ENCODE data around the gene TRAPPC1. TPM values are rescaled to one million over a fixed set of nuclear protein-coding genes. Genes with fewer than 3 reads are reported as not detected.

TRAPPC1 gene
- total RNA-seq, 4 donors from 2014 or later = 30.0 to 73.3 (median 48.3) TPM

DNA sequence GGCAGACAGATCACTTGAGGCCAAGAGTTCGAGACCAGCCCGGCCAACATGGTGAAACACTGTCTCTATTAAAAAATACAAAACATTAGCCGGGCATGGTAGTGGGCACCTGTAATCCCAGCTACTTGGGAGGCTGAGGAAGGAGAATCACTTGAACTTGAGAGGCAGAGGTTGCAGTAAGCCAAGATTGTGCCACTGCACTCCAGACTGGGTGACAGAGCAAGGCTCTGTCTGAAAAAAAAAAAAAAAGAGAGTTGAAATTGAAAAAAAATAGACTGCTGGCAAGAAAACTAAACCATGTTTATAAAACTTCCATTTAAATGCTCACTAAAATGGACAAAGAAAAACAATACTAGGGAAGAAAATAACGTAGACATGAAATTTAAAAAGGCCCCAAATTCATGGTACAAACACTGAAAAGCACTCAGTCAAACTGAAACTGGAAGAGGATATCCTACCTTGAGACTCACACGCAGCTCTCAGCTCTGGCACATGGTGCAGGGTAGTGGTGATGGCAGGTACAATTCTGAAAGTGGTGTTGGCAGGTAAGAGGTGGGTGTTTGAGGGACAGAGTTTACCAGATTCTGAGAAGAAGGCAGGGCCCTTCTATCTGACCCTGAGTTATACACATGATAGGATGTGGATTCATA is 19.5 kb upstream of the TRAPPC1 start:
- TF ChIP-seq, protein P1, sequence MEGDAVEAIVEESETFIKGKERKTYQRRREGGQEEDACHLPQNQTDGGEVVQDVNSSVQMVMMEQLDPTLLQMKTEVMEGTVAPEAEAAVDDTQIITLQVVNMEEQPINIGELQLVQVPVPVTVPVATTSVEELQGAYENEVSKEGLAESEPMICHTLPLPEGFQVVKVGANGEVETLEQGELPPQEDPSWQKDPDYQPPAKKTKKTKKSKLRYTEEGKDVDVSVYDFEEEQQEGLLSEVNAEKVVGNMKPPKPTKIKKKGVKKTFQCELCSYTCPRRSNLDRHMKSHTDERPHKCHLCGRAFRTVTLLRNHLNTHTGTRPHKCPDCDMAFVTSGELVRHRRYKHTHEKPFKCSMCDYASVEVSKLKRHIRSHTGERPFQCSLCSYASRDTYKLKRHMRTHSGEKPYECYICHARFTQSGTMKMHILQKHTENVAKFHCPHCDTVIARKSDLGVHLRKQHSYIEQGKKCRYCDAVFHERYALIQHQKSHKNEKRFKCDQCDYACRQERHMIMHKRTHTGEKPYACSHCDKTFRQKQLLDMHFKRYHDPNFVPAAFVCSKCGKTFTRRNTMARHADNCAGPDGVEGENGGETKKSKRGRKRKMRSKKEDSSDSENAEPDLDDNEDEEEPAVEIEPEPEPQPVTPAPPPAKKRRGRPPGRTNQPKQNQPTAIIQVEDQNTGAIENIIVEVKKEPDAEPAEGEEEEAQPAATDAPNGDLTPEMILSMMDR (IDR thresholded peaks at IDR 0.05) = no peak
- DNase-seq (ENCODE audit: low spot score) = no peak

DNA sequence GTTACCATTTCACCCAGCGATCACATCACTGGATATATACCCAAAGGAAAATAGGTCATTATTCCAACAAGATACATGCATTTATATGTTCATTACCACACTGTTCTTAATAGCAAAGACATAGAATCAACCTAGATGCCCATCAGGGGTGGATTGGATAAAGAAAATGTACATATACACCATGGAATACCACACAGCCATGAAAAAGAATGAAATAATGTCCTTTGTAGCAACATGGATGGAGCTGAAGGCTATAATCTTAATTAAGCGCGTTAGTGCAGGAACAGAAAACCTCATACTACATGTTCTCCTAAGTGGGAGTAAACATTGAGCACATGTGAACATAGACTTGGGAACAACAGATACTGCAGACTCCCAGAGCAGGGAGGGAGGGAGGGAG is 18.8 kb upstream of the TRAPPC1 start:
- DNase-seq (ENCODE audit: low spot score) = no peak
- TF ChIP-seq, protein P1 (IDR thresholded peaks at IDR 0.05) = no peak
- ATAC-seq (ENCODE audit: low FRiP score) = no peak

More for the DNA sequence above, 19.5 kb upstream of the TRAPPC1 start:
- no peak for ATAC-seq (ENCODE audit: low FRiP score)

DNA sequence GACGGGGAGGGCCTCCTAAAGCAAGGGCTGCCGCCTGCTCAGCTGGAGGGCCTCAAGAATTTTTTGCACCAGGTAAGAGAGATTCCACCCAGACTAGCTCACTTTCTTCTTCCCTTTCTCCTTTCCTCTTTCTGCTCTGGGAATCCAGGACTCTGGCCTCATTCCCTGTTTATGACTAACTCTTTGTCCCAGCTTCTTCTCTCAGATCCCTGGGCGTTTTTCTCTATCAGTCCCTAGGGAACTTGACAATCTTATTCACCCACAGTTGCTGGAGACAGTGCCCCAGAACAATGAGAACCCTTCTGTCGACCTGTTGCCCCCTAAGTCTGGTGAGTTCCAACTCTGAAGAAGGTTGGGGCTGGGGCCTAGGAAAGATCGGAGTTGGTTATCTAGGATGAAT is 15.9 kb upstream of the TRAPPC1 start:
- DNase-seq (ENCODE audit: low spot score) (no peak), ATAC-seq (ENCODE audit: low FRiP score) (no peak)
- TF ChIP-seq, protein P1 (IDR thresholded peaks at IDR 0.05) = no peak

GRCh38 chr17:7946441-7946840 is 14.7 kb upstream of the TRAPPC1 start:
- no peak for DNase-seq (ENCODE audit: low spot score)
- TF ChIP-seq, protein P1 (IDR thresholded peaks at IDR 0.05) = no peak
- ATAC-seq (ENCODE audit: low FRiP score) = no peak

DNA sequence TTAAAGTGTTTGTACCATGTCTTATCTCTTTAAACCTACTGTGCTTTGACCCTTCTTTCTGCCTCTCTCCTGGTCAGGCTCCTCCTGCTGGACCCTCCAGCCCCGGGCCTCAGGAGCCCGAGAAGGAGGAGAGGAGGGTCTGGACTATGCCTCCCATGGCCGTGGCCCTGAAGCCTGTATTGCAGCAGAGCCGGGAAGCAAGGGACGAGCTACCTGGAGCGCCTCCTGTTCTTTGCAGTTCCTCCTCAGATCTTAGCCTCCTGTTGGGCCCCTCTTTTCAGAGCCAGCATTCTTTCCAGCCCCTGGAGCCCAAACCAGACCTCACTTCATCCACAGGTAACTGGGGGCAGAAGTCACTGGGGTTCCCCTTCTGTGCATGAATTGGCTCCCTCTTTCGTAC is 13.9 kb upstream of the TRAPPC1 start:
- DNase-seq (ENCODE audit: low spot score) (no peak), ATAC-seq (ENCODE audit: low FRiP score) (no peak)
- TF ChIP-seq, protein P1 (IDR thresholded peaks at IDR 0.05) = no peak

- ATAC-seq (ENCODE audit: low FRiP score) (no peak), DNase-seq (ENCODE audit: low spot score) (no peak)
- TF ChIP-seq, protein P1 (IDR thresholded peaks at IDR 0.05) = no peak
These were observed 12.6 kb upstream of the TRAPPC1 start for GRCh38 chr17:7944326-7944725.

GRCh38 chr17:7943291-7943690 is 11.5 kb upstream of the TRAPPC1 start:
- no peak for DNase-seq (ENCODE audit: low spot score)
- ATAC-seq (ENCODE audit: low FRiP score) = no peak
- TF ChIP-seq, protein P1 (IDR thresholded peaks at IDR 0.05) = no peak

Measured in omental fat pad (tissue), 4 donors.